Dermis microvascular lymphatic vessel endothelial cell (primary cell): ENCODE data around the gene PRKD1. TPM values are rescaled to one million over a fixed set of nuclear protein-coding genes. Genes with fewer than 3 reads are reported as not detected.
"Not testable (repeated sequence)": the region's sequence is repeated elsewhere in the genome, so short reads cannot be mapped to it uniquely, and the experiment has no call there.

ENCODE experiments used
- DNase-seq, 2 donors: peaks; one replicate each; pipeline versions ENCODE4 v3.0.0 to v3.0.0-alpha.2; 2010; ENCODE audit warnings: low read depth in 2 of 2
- total RNA-seq: library from RNA; depleted of rRNA; stranded (reverse); fragments of >200 nt; gene quantifications from 2 replicates; pipeline ENCODE4 v1.2.1, GENCODE V29; 2014

Gene PRKD1
- total RNA-seq, 1 donor from 2014 or later = 4.5 TPM

DNA sequence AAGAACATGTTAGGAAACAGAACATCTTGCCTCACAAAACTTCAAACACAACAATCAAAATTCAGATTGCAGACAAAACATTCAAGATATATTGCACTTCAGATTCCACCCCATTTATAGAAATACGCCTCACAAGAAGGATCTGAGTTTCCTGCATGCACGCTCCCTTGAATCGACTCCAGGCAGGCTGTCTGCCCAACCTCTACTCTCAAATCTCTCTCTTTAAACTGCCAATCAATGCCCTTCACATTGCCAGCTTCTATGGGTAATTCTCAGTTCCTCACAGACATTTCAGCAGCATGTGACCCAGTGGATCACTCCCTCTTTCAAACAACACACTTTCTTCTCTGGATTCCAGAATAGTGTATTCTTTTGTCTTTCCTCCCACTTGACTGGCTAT lies 184.1 kb downstream of the PRKD1 start:
- DNase-seq = no peak

DNA sequence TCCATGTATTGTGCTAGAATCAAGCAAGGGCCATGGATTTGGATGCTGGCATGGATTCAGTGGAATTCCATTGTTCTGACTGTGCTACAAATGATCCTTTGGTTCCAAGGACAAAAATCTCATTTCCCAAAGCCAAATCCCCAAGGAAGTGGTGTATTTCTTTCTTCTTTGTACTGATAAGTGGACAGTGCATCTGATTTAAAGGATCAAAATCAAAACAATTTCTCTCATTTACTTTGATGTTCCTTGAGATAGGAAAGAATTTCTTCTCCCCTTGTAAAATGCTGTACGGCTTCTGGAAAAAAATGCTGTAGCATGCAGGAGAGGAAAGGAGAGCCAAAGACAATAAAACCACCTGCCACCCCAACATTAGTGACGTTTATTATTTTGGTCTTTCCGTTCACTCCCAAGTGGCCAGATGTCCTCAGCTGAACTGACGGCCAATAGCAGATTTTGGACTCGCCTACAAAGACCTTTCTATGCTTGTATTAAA lies 185.7 kb downstream of the PRKD1 start:
- peak; percentile 74 to 78 for DNase-seq

DNA sequence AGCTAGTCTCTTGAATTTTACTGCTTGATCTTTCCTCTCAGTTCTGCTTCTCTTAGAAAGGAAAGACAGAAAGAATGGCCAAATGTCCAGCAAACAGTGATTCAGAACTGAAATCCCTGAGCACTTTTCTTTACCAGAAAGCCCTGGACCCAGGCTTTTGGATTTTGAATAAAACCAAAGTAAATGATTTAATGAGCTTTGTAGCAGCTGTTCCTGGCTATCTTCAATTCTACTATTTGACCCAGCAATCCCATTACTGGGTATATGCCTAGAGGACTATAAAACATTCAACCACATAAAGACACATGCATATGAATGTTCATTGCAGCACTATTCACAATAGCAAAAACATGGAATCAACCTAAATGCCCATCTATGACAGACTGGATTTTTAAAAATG lies 187.2 kb downstream of the PRKD1 start:
- DNase-seq = no peak

DNA sequence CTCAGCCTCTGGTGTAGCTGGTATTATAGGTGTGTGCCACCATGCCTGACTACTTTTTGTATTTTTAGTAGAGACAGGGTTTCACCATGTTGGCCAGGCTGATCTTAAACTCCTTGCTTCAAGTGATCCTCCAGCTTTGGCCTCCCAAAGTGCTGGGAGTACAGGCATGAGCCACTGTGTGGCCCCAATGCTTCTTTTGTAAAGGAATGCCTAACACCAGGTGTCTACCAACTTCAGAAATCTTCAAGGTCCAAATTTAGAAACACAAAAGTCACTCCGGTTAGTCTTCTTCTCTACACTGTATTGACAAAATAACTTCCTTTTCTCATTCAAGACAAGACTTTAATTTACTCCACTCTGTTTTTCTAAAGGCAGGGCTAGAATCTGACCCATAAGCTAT lies 188.7 kb downstream of the PRKD1 start:
- DNase-seq = no peak

DNA sequence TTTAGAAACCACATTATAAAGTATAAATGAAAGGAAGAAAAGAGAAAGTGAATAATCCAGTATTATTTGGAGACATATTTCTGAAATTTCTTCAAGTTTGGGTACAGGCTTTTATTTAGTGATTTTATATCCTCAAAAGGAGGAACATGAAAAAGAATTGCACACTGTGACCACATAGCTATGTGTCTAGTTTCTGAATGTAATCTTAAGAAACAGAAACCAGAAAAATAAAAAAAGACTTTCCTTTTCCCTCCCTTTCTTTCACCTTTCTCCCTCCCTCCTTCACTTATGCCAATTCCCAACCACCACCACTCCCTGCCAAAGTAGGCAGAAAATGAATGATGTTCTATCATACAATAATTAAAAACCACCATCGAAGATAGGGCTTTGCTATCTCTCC lies 189.6 kb downstream of the PRKD1 start:
- no peak for DNase-seq

DNA sequence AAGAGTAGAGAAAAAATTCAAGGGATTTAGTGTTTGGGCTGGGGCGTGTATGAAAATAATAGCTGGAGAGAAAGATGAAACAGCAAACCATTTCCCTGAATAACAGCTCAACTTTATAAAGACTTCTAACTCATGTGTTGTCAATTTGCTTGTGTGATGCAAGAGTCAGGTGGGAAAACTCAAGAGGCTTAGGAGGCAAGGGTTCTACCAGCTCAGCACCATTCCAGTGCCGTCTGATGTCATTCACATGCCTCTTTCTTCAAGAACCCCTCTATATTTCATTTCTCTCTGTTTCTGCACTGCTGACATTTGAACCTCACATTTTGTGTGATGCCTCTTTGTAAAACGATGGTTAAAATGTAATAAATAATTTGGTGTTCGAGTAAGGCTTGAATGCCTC lies 192.2 kb downstream of the PRKD1 start:
- no peak for DNase-seq

DNA sequence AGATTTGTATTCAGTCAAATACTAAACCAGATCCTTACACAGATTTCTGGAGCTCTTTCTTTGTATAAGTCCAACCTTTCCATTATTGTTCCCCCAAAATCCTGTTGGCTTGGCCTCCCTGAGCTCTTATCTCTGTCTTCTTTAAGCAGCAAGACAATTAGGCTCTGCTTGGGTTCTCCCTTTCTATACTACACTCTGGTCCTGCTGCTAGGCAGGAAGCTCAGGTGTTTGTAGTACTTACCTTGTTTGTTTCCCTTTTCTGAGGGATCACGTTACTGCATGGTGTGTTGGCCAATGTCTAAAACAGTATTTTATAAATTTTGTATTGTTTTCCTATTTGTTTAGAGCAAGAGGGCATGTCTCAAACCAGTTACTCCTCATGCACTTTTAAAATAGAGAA lies 192.9 kb downstream of the PRKD1 start:
- no peak for DNase-seq

DNA sequence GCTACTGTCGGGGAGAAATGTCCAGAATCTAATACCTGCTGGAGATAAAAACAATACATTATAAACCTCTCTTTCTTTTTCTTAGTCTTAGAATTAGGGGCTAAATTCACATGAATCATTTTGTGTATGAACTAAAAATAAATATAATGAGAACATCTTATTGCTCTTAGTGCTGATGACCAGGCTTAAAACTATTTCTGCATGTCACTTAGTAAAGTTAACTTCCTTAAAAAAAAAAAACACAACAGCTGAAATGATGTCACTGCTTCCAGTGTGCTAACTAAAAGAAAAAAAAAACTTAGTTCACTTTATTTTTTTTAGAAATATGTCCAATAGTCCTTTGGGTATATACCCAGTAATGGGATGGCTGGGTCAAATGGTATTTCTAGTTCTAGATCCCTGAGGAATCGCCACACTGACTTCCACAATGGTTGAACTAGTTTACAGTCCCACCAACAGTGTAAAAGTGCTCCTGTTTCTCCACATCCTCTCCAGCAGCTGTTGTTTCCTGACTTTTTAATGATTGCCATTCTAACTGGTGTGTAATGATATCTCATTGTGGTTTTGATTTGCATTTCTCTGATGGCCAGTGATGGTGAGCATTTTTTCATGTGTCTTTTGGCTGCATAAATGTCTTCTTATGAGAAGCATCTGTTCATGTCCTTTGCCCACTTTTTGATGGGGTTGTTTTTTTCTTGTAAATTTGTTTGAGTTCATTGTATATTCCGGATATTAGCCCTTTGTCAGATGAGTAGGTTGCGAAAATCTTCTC lies 200.9 kb downstream of the PRKD1 start:
- DNase-seq = peak in 1 of 2 donors; percentile 51

DNA sequence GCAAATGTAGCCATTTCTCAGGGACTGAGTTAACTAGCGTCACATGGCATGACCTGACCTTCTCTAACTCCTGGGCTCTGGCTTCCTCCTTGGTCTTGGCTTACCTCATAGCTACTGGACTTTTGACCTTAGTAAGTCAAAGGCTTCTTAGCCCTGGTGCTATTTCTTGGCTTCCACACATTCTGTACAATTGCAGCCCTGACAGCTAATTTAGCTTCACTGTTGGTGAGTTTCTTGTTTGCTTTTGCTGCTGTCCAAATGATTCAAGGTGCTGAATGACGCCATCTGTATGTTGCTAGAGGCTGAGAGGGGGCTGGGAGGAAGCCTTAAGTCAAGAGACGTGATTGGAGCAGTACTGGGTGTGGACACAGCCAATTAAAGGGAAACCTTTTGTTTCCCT lies 202.7 kb downstream of the PRKD1 start:
- peak in 1 of 2 donors; percentile 3 for DNase-seq

DNA sequence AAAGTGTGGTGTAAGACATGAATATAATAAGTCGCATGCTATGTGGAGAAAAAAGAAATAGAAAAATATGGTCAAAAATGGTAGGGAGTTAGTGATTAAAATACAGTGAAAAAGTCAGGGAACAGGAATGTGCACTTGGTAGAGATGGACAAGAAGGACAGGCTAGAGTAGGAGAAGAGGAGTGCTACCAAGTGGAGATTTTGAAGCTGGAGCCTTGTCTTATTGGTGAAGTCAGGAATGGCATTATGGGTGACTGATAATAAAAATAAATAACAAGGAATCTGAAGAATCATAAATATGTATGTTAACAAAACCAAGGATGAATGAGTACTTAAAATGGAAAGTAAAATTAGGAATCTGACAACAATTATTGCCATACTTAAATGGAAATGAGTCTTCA lies 204.8 kb downstream of the PRKD1 start:
- DNase-seq = no peak

DNA sequence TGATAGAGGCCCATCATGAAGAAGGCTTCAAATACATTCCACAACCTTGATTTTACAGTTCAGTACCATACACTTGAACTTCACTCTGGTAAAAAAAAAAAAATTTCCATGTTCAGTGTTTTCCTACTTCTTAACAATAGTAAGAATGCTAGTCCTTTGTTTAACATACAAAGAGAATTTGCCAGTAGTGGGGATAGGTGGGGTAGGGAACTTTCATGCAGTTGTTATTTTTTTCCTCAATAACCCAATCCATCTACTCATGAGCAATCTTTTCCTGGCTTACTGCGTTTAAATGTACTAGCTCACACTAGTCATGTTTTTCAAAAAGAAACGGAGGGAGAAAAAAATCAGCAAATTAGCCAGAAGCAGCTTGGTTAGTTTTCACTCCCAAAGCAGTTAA lies 206.1 kb downstream of the PRKD1 start:
- peak; percentile 46 to 60 for DNase-seq

DNA sequence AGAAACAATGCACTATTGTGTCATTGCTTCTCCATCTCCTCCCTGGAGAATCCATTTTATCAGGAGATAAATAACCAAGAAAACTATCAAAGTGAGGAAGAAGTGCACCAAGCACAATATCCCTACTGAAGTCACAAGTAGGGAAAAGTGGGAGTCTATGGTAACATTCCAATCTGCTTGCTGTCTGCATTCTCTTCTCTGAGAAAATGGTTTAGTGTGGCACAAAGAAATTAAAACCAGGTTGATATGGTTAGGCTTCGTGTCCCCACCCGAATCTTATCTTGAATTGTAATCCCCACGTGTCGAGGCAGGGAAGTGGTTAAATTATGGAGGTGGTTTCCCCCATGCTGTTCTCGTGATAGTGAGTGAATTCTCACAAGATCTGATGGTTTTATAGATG lies 209.7 kb downstream of the PRKD1 start:
- no peak for DNase-seq

DNA sequence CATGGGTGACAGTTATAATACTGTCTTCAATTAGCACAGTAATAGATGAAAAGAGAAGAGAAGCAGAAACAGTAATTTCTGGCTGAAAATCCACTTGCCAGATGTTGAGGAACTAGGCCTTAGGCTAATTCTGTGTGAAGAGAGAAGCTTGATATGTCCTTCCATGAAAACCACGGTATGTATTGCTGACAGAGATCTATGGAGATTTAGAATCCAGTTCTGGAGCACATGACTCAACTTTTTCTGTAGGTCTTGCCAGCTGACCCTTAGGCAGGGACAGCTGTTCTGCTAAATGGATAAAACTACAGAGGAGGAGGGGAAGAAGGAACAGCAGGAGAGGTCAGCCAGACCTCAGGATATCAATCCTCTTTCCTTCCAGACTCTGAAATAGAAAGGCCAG lies 211.5 kb downstream of the PRKD1 start:
- DNase-seq = no peak

DNA sequence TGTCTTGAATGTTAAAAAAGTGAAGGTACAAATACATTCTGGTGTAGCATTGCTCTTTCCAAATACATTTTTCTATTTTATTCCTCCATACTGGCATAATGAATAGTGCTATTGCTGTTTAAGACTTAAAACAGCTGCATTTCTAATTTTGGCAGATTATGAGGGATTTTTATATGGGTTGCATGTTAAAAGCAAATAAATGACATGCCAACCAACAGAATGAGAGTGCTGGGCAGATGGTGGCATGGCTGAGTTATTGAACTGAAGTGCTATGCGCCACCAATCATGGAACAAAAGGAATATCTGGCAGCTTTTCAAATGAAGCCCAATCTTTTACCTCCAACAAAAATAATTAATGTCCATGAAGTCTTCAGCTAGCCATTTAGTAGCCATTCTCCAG lies 215.0 kb downstream of the PRKD1 start:
- DNase-seq = no peak

DNA sequence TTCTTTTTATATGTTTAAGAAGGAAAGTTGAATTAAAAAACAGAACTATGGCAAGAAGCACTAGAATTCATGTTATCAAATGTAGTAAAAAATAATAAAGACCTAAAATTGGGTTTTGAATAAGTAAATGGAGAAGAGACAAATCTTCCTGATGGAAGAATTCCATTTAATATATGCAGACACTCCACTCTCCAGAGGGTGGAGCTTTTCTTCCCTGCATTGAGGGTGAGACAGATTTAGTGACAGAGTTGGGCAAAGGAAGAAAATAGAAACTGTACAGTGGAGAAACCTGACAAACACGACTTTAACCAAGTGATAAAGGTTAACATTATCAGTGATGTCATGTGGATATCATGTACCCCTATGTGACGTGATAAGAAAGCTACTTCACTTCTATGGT lies 217.6 kb downstream of the PRKD1 start:
- DNase-seq = peak; percentile 2 to 7

DNA sequence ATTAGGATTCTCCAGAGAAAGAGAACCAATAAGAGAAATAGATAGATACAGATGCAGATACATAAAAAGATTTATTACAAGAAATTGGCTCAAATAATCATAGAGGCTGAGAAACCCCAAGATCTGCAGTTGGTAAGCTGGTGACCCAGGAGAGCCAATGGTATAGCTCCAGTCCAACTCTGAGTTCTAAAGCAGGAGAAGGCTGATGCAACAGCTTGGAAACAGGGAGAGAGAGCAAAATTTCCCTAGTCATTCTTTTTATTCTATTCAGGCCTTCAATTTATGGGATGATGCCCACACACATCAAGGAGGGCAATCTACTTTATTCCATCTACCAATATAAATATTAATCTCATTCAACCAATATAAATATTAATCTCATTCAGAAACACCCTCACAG lies 218.2 kb downstream of the PRKD1 start:
- DNase-seq = no peak

DNA sequence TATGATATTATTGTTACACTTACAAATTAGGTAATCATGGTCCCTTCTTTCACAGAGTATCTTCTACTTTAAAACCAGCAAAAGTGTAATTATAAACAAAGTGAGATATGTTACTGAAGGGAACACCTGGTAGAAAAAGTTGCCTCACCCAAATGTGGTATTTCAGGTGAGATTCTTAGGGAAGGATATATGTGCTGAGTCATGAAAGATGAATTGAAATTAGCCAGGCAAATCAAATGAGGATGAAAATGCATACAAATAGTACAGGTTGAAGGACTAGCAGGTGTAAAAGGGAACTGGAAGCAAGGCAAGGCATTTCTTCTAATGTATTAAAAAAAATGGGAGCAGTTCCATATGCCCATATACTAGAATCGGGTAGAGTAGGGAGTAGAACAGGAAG lies 220.9 kb downstream of the PRKD1 start:
- no peak for DNase-seq

DNA sequence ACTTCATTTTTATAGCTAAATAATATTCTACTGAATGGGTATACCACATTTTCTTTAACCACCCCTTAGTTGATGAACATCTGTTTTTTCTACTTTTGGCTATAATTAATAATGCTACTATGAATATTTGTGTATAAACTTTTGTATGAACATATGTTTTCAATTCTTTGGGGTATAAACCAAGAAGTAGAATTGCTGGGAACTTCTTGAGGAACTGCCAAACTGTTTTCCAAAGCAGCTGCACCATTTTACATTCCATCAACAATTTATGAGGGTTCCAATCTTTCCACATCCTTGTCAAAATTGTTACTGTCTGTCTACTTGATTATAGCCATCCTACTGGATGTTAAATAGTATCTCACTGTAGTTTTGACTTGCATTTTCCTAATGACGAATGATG lies 221.8 kb downstream of the PRKD1 start:
- no peak for DNase-seq

DNA sequence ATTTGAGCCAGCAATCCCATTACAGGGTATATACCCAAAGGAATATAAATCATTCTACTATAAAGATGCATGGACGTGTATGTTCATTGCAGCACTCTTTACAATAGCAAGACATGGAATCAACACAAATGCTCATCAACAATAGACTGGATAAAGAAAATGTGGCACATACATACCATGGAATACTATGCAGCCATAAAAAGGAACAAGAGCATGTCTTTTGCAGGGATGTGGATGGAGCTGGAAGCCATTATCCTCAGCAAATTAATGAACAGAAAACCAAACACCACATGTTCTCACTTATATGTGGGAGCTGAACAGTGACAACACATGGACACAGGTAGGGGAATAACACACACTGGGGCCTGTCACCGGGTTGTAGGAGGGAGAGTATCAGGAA lies 238.1 kb downstream of the PRKD1 start:
- DNase-seq = not testable (repeated sequence)

DNA sequence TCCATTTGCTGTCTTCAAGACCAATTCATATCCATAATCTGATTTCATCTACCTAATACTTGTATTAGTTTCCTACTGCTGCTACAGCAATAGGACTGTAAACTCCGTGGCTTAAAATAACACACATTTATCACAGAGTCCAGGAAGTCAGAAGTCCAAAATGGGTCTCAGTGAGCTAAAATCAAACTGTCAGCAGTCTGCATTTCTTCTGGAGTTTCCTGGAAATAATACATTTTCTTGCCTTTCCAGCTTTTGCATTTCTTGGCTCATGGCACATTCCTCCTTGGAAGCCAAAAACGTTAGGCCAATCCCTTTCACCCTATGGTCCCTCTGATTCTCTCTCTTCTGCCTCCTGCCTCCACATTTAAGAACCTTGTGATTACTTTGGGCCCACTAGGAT lies 239.8 kb downstream of the PRKD1 start:
- DNase-seq = no peak

DNA sequence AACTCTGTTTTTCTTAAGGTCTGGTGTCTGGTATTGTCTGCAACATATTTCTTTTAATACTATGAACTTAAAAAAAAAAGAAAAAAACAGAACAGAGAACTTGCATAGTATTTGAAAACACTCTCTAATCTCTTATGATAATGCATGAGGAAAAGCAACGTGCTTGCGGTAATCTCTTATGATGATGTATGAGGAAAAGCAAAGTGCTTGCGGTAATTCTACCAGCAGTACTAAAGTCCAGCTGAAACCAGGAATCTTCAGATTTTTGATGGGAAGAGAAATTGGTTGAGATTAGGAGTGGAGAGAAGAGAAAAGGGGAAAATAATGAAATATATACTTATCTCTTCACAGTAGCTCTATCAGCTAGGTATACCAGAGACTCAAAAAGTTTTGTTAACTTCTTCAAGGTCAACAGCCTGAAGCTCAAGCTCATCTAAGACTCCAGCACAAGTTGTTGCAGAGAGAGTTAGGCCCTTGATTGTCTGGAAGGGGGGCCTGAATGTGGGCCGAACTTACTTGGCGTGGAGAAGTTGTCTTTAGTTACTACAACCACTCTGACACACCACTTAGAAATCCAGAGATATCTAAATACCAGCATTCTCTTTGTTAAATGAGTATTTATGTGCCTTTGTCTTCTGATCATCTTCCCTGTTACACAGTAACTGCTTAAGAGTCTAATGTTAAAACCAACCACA lies 240.4 kb downstream of the PRKD1 start:
- DNase-seq = no peak

DNA sequence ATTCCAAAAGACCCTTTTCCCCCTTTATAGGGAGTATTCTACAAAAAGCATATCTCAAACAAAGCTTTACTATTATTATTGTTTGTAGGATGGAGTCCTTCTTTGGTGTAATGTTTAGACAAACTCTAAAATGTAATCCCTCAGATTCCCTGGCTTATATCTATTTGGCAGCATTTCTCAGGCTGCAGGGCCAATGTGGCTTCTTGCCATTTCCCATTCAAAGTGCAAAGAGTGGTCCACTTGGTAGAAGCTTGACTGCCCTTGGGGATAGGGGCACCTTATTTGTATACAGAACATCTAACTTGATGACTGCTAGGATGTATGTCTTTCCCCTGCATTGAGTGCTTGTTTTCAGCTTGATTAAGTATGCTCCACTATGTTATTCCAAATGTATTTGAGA lies 242.7 kb downstream of the PRKD1 start:
- DNase-seq = no peak

DNA sequence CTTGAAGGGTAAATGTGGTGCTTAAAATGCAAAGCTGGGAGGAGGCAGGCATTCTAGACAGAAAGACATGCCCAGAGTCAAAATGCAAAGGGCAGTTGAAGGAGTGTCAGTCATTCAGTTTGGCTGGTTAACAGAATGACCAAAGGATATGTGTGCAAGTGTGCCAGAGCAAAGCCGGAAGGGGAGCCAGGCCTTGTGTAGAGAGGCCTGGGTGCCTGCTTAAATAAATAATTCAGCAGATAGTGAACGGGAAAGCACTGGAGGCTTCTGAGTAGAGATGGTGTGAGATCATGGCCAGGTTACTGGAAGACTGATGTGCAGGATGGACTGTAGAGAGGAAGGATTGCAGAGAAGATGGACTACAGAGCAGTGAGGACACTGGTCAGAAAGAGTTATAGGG lies 244.9 kb downstream of the PRKD1 start:
- DNase-seq = no peak
